Mammary epithelial cell (primary cell): ENCODE data around the gene ADCY4.

Experiments
- EZH2 ChIP-seq: IDR thresholded peaks from 2 replicates; pipeline ENCODE4 v1.6.1; 2012; ENCODE audit warnings: low read length, inconsistent platforms, borderline replicate concordance
- TF ChIP-seq, protein P1 (sequence below), 2 donors: IDR thresholded peaks in 1 of 2; conservative IDR thresholded peaks in 1 of 2; 2 replicates each; pipeline ENCODE4 v1.5.1; 2011 to 2012; ENCODE audit warnings: inconsistent platforms in 2 of 2, low read length in 2 of 2, mild to moderate bottlenecking in 2 of 2, control low read depth in 1 of 2, low read depth in 1 of 2; ENCODE audit not compliant: insufficient read depth in 1 of 2; ENCODE audit errors: extremely low read depth in 1 of 2

GRCh38 chr14:24290746-24291145 is 44.1 kb downstream of the ADCY4 start:
- TF ChIP-seq, protein P1, sequence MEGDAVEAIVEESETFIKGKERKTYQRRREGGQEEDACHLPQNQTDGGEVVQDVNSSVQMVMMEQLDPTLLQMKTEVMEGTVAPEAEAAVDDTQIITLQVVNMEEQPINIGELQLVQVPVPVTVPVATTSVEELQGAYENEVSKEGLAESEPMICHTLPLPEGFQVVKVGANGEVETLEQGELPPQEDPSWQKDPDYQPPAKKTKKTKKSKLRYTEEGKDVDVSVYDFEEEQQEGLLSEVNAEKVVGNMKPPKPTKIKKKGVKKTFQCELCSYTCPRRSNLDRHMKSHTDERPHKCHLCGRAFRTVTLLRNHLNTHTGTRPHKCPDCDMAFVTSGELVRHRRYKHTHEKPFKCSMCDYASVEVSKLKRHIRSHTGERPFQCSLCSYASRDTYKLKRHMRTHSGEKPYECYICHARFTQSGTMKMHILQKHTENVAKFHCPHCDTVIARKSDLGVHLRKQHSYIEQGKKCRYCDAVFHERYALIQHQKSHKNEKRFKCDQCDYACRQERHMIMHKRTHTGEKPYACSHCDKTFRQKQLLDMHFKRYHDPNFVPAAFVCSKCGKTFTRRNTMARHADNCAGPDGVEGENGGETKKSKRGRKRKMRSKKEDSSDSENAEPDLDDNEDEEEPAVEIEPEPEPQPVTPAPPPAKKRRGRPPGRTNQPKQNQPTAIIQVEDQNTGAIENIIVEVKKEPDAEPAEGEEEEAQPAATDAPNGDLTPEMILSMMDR (conservative IDR thresholded peaks at IDR 0.05 in 1 of 2, IDR thresholded peaks at IDR 0.05 in 1 of 2; ENCODE audit: extremely low read depth in 1 of 2, insufficient read depth in 1 of 2, low read depth in 1 of 2, low read length in 2 of 2) = no peak
- no peak for TF ChIP-seq EZH2
